Thoracic aorta (tissue), 2 donors: ENCODE measurements around the gene CPLX3. TPM values are rescaled to one million over a fixed set of nuclear protein-coding genes. Genes with fewer than 3 reads are reported as not detected.

Experiments
- ATAC-seq: fragments of 150-250 bp; one replicate; pipeline ENCODE4 v1.8.0; 2017; ENCODE audit warnings: low read depth; ENCODE audit not compliant: insufficient number of reproducible peaks, low FRiP score
- DNase-seq: peaks from one replicate; pipeline ENCODE4 v3.0.0-alpha.2; 2020; ENCODE audit warnings: low spot score
- H3K27ac ChIP-seq, 2 donors: fragments of 200-600 bp; sonication (generic); 1 replicate in 1 of 2; 2 replicates in 1 of 2; pipeline ENCODE4 v1.5.1; 2016; ENCODE audit warnings: mild to moderate bottlenecking in 2 of 2, moderate library complexity in 2 of 2
- H3K27me3 ChIP-seq: fragments of 200-600 bp; sonication (generic); replicated peaks from 2 replicates; pipeline ENCODE4 v1.6.0; 2016; ENCODE audit warnings: mild to moderate bottlenecking; ENCODE audit not compliant: insufficient read depth
- H3K36me3 ChIP-seq: fragments of 200-600 bp; sonication (generic); one replicate; pipeline ENCODE4 v1.5.1; 2016
- H3K4me1 ChIP-seq, 2 donors: fragments of 200-600 bp; sonication (generic); 1 replicate in 1 of 2; 2 replicates in 1 of 2; pipeline versions ENCODE4 v1.5.1 to v1.6.0; 2016; ENCODE audit warnings: low read depth in 2 of 2, mild to moderate bottlenecking in 1 of 2; ENCODE audit not compliant: control insufficient read depth in 1 of 2
- H3K4me3 ChIP-seq: fragments of 200-600 bp; sonication (generic); 2 replicates; pipeline ENCODE4 v1.5.1; 2016; ENCODE audit warnings: mild to moderate bottlenecking
- H3K9me3 ChIP-seq: fragments of 200-600 bp; sonication (generic); 2 replicates; pipeline ENCODE4 v1.5.1; 2016
- CTCF ChIP-seq: fragments of 200-600 bp; sonication (generic); IDR thresholded peaks from one replicate; pipeline ENCODE4 v1.5.1; 2019; ENCODE audit warnings: antibody characterized with exemption
- total RNA-seq, 2 donors: library from RNA; depleted of rRNA; stranded (reverse); fragments of >200 nt; gene quantifications; one replicate each; pipeline versions ENCODE4 v1.1.0 to v1.2.3, GENCODE V29; 2016

CPLX3 gene
- total RNA-seq, 2 donors from 2014 or later = not detected

GRCh38 chr15:74815121-74815934 lies 11.1 kb upstream of the CPLX3 start:
- DNase-seq (no peak), ATAC-seq (no peak)
- Histone ChIP-seq H3K36me3 (no peaks in the 10 kb centered on the region), H3K4me3 (no peak overlapping the region), H3K4me1 (no peaks in the 10 kb centered on the region), H3K27ac (no peak overlapping the region), H3K27me3 (no peaks in the 10 kb centered on the region), H3K9me3 (no peaks in the 10 kb centered on the region)
- no peak for TF ChIP-seq CTCF

GRCh38 chr15:74815961-74816360 lies 10.5 kb upstream of the CPLX3 start:
- no peaks in the 10 kb centered on the region for H3K27me3 ChIP-seq
- no peaks in the 10 kb centered on the region for H3K4me1 ChIP-seq
- no peak for DNase-seq
- no peak overlapping the region for H3K4me3 ChIP-seq
- no peak overlapping the region for H3K27ac ChIP-seq
- TF ChIP-seq CTCF = no peak
- H3K36me3 ChIP-seq = no peaks in the 10 kb centered on the region
- no peak for ATAC-seq
- no peaks in the 10 kb centered on the region for H3K9me3 ChIP-seq

- ATAC-seq (no peak), DNase-seq (no peak)
- no peaks in the 10 kb centered on the region for H3K36me3 ChIP-seq
- H3K4me3 ChIP-seq = no peak overlapping the region
- TF ChIP-seq CTCF = no peak
- no peaks in the 10 kb centered on the region for H3K9me3 ChIP-seq
- H3K27ac ChIP-seq = no peak overlapping the region
- H3K27me3 ChIP-seq = no peaks in the 10 kb centered on the region
- no peaks in the 10 kb centered on the region for H3K4me1 ChIP-seq
These were observed 9.6 kb upstream of the CPLX3 start for GRCh38 chr15:74816624-74817369.

DNA sequence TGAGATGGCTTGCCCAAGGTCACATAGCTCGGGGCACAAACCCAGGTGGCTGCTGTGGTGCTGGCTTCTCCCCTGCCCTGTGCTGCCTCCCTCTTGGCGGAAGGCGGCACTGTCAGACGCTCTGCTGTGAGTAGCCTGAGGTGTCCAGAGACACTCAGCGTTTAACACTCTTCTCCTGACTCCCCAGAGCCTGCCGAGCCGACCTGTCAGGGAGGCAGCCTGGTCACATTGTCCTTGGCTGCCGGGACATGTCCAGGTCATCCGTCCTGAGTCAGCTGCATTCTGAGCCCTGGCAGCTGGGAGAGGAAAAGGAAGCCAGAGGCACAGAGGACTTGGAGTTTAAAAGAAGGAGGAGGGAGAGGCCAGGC lies 9.1 kb upstream of the CPLX3 start:
- Histone ChIP-seq H3K36me3 (no peaks in the 10 kb centered on the region), H3K27me3 (no peaks in the 10 kb centered on the region), H3K9me3 (no peaks in the 10 kb centered on the region), H3K4me3 (no peak overlapping the region), H3K27ac (no peak overlapping the region), H3K4me1 (no peaks in the 10 kb centered on the region)
- no peak for ATAC-seq
- TF ChIP-seq CTCF = no peak
- DNase-seq = no peak

- H3K27ac ChIP-seq = no peak overlapping the region
- no peaks in the 10 kb centered on the region for H3K36me3 ChIP-seq
- no peak for DNase-seq
- no peak for ATAC-seq
- no peaks in the 10 kb centered on the region for H3K4me1 ChIP-seq
- no peak for TF ChIP-seq CTCF
- H3K9me3 ChIP-seq = no peaks in the 10 kb centered on the region
- no peak overlapping the region for H3K4me3 ChIP-seq
- H3K27me3 ChIP-seq = no peaks in the 10 kb centered on the region
These were observed 6.4 kb upstream of the CPLX3 start for GRCh38 chr15:74820056-74820455.
